Loucy (cell line): Measurements from ENCODE around the gene STXBP1.

ENCODE experiments used
- H2AFZ ChIP-seq: fragments of 200-600 bp; sonication (generic); 2 replicates; pipeline ENCODE4 v1.6.0; 2016; ENCODE audit warnings: antibody characterized with exemption, mild to moderate bottlenecking, low read length, moderate library complexity
- H3F3A ChIP-seq: fragments of 200-600 bp; 2 replicates; pipeline ENCODE4 v1.6.0; 2016; ENCODE audit warnings: antibody characterized with exemption, low read depth, mild to moderate bottlenecking
- H3K27me3 ChIP-seq: fragments of 200-600 bp; sonication (generic); 2 replicates; pipeline ENCODE4 v1.6.1; 2014; ENCODE audit warnings: low read length, mild to moderate bottlenecking; ENCODE audit not compliant: insufficient read depth, poor library complexity, severe bottlenecking
- H3K36me3 ChIP-seq: fragments of 200-600 bp; sonication (generic); 2 replicates; pipeline ENCODE4 v1.6.1; 2016; ENCODE audit warnings: low read length; ENCODE audit not compliant: insufficient read depth
- H3K4me1 ChIP-seq: fragments of 200-600 bp; sonication (generic); 2 replicates; pipeline ENCODE4 v1.5.1; 2014; ENCODE audit warnings: low read length, mild to moderate bottlenecking; ENCODE audit not compliant: insufficient read depth, poor library complexity, severe bottlenecking
- H3K4me2 ChIP-seq: fragments of 200-600 bp; sonication (generic); 2 replicates; pipeline ENCODE4 v1.6.0; 2014; ENCODE audit warnings: antibody characterized with exemption, low read length, low read depth, mild to moderate bottlenecking; ENCODE audit not compliant: poor library complexity, severe bottlenecking
- H3K4me3 ChIP-seq: fragments of 200-600 bp; sonication (generic); 2 replicates; pipeline ENCODE4 v1.5.1; 2014; ENCODE audit warnings: low read length, mild to moderate bottlenecking, mixed read lengths; ENCODE audit not compliant: poor library complexity, severe bottlenecking
- H3K79me2 ChIP-seq: fragments of 200-600 bp; sonication (generic); 2 replicates; pipeline ENCODE4 v1.6.1; 2014; ENCODE audit warnings: low read length; ENCODE audit not compliant: insufficient read depth
- H3K9ac ChIP-seq: fragments of 200-600 bp; sonication (generic); 2 replicates; pipeline ENCODE4 v1.6.0; 2014; ENCODE audit warnings: mild to moderate bottlenecking, low read depth, low read length, moderate library complexity; ENCODE audit not compliant: poor library complexity, severe bottlenecking
- H3K9me2 ChIP-seq: fragments of 200-600 bp; sonication (generic); replicated peaks from 2 replicates; pipeline ENCODE4 v1.6.1; 2016; ENCODE audit warnings: low read depth, low read length, mixed read lengths
- H3K9me3 ChIP-seq: fragments of 200-600 bp; sonication (generic); 2 replicates; pipeline ENCODE4 v1.6.1; 2014; ENCODE audit warnings: mild to moderate bottlenecking, antibody characterized with exemption, low read length, low read depth; ENCODE audit not compliant: insufficient read depth
- H4K20me1 ChIP-seq: fragments of 200-600 bp; sonication (generic); 2 replicates; pipeline ENCODE4 v1.6.0; 2014; ENCODE audit warnings: antibody characterized with exemption, low read length, mild to moderate bottlenecking; ENCODE audit not compliant: insufficient read depth, poor library complexity, severe bottlenecking
- CTCF ChIP-seq: fragments of 200-600 bp; sonication (generic); conservative IDR thresholded peaks from 2 replicates; pipeline ENCODE4 v1.5.1; 2014; ENCODE audit warnings: mild to moderate bottlenecking, antibody characterized with exemption, low read length
- EZH2phosphoT487 ChIP-seq: fragments of 200-600 bp; IDR thresholded peaks from 2 replicates; pipeline ENCODE4 v1.6.1; 2018; ENCODE audit warnings: antibody characterized with exemption, mild to moderate bottlenecking, moderate library complexity, borderline replicate concordance

Gene STXBP1

DNA sequence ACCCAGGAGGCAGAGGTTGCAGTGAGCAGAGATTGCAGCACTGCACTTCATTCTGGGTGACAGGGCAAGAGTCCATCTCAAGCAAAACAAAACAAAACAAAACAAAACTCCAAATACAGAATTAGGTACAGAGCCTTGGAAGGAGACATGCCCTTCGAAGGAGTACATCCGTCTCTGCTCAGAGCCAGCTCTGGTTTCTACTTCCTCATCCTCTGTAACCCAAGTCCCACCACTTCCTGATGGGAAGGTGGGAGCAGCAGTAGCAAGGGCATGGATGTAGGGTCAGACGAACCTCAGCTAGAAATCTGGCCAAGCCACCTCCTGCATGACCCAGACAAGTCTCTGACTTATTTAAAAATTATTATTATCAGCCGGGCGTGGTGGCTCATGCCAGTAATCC is 16.5 kb upstream of the STXBP1 start:
- Histone ChIP-seq H4K20me1 (no peaks in the 10 kb centered on the region), H3K4me3 (no peak overlapping the region), H3K27me3 (no peaks in the 10 kb centered on the region), H3K9me2 (no peaks in the 10 kb centered on the region), H3K9ac (no peak overlapping the region), H3K4me1 (no peaks in the 10 kb centered on the region), H3K9me3 (no peaks in the 10 kb centered on the region), H3K79me2 (no peaks in the 10 kb centered on the region), H3F3A (no peaks in the 10 kb centered on the region), H2AFZ (no peak overlapping the region), H3K4me2 (no peak overlapping the region), H3K36me3 (no peaks in the 10 kb centered on the region)
- TF ChIP-seq CTCF (no peak), EZH2phosphoT487 (no peak)

DNA sequence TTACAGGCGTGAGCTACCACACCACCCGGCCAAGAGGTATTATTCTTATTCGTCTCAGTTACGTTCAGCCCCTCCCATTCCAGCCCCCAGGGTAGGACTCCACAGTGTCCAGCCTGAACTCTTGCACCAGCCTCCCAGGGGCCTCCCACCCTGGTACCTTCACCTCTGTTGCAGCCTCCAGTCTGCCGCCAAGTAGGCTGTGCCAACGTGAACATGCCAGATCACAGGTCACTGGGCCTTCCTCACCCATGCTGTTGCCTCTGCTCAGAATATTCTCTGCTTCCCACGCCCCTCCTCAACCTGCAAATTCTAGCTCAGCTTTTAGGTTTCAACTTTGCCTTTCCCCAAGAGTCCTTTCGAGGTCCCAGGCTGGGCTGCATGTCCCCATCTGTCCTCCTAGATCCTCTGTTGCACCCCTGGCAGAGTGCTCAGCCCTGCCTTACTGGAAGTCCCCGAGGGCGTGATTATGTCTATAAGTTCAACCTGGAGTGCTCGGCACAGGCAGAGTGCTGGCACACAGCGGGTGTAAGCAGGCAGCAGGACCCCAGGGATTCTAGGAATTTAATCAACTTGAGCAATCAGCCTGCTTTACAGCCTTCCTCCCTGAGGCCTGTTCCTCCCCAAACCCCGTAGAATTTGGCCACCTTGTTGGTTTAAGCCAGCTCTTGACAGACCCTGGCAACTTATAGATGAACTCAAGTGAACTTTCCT is 13.1 kb upstream of the STXBP1 start:
- no peaks in the 10 kb centered on the region for H4K20me1 ChIP-seq
- no peak overlapping the region for H3K4me2 ChIP-seq
- H3K36me3 ChIP-seq, result no peaks in the 10 kb centered on the region
- no peaks in the 10 kb centered on the region for H3F3A ChIP-seq
- no peaks in the 10 kb centered on the region for H3K9me3 ChIP-seq
- no peak overlapping the region for H3K4me3 ChIP-seq
- no peak overlapping the region for H3K9ac ChIP-seq
- H3K27me3 ChIP-seq, result no peaks in the 10 kb centered on the region
- no peaks in the 10 kb centered on the region for H3K79me2 ChIP-seq
- no peak overlapping the region for H2AFZ ChIP-seq
- no peaks in the 10 kb centered on the region for H3K9me2 ChIP-seq
- TF ChIP-seq CTCF, result no peak
- TF ChIP-seq EZH2phosphoT487, result no peak
- H3K4me1 ChIP-seq, result no peaks in the 10 kb centered on the region

DNA sequence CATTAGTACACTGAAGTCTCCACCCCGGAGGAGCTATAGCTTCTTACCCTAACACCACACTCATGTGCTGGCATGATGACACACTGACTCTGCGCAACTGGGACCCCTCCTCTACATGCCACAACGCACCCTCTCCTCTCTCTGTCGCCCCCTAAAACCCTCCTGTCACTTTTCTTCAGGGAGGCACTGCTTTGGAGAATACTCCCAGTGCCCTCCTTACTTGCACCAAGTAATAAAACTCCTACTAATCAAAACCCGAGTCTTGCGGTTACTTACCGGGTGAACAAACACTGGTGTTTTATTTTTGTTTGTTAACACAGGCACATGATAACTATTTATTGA is 12.6 kb upstream of the STXBP1 start:
- no peaks in the 10 kb centered on the region for H3K9me3 ChIP-seq
- TF ChIP-seq EZH2phosphoT487 (no peak), CTCF (no peak)
- H3K79me2 ChIP-seq, result no peaks in the 10 kb centered on the region
- H3K36me3 ChIP-seq, result no peaks in the 10 kb centered on the region
- no peaks in the 10 kb centered on the region for H3K4me1 ChIP-seq
- H2AFZ ChIP-seq, result no peak overlapping the region
- H3F3A ChIP-seq, result no peaks in the 10 kb centered on the region
- H3K4me2 ChIP-seq, result no peak overlapping the region
- H3K9ac ChIP-seq, result no peak overlapping the region
- H3K9me2 ChIP-seq, result no peaks in the 10 kb centered on the region
- H4K20me1 ChIP-seq, result no peaks in the 10 kb centered on the region
- H3K4me3 ChIP-seq, result no peak overlapping the region
- H3K27me3 ChIP-seq, result no peaks in the 10 kb centered on the region
